ENCODE results near the gene NDUFS7.

DNA sequence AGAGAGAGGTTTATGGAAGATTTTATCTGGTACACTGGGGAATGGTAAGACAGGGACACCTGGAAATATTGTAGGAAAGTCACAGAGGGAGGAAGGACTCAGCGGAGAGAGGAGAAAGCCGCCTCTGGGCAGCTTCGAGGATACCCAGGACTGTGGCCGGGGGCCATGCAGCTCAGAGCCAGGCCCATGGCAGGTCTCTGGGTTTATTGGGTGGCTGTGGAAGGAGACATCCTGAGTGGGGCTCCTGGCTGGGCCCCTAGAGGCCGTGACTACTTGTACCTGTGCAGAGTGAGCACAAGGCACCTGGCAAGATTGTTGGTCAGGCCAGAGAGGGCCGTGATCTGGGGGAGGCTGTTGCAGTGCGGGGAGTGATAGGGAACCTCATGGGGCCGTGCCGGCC, 27.1 kb downstream of the NDUFS7 start:
- TF ChIP-seq POLR2A (IDR thresholded peaks at IDR 0.05): no peak
- no peak for TF ChIP-seq CTCF (IDR thresholded peaks at IDR 0.05)

Data from prostate gland (tissue), 2 donors.